PFSK-1 (cell line): ENCODE data around the gene SUPT5H. TPM values are rescaled to one million over a fixed set of nuclear protein-coding genes. Genes with fewer than 3 reads are reported as not detected.

Experiments used
- FOXP2 ChIP-seq: optimal IDR thresholded peaks from 2 replicates; pipeline ENCODE3; 2011; ENCODE audit warnings: borderline replicate concordance, control low read depth, inconsistent platforms; ENCODE audit not compliant: insufficient read depth; ENCODE audit errors: extremely low read length, extremely low read depth
- POLR2AphosphoS5 ChIP-seq: IDR thresholded peaks from 2 replicates; pipeline ENCODE4 v1.6.1; 2012; ENCODE audit warnings: low read depth, mild to moderate bottlenecking, control low read depth, low read length, moderate library complexity
- REST ChIP-seq, 2 experiments: IDR thresholded peaks; 2 replicates each; pipeline versions ENCODE4 v1.6.1 to v1.8.0; 2011 to 2012; ENCODE audit warnings: low read depth in 2 of 2, low read length in 2 of 2, control low read depth in 1 of 2, inconsistent platforms in 1 of 2, mild to moderate bottlenecking in 1 of 2, moderate library complexity in 1 of 2; ENCODE audit not compliant: insufficient read depth in 1 of 2
- SIN3A ChIP-seq: IDR thresholded peaks from 2 replicates; pipeline ENCODE4 v1.6.1; 2012; ENCODE audit warnings: mild to moderate bottlenecking, low read length, moderate library complexity, borderline replicate concordance; ENCODE audit not compliant: insufficient read depth
- TAF1 ChIP-seq: IDR thresholded peaks from 2 replicates; pipeline ENCODE4 v1.6.1; 2012; ENCODE audit warnings: low read length, control low read depth, borderline replicate concordance; ENCODE audit not compliant: insufficient read depth
- polyA plus RNA-seq: library from polyadenylated mRNA; unstranded; fragments of >200 nt; gene quantifications from one replicate; pipeline ENCODE4 v1.2.1, GENCODE V29; 2012; ENCODE audit warnings: low read depth, missing spikeins; ENCODE audit not compliant: insufficient read length

Gene SUPT5H
- 165 TPM for polyA plus RNA-seq

GRCh38 chr19:39445196-39446111, at the start of gene SUPT5H:
TSS of gene SUPT5H (plus strand) at chr19:39445582. CDS start at chr19:39445891, 309 bp downstream.
- peak; percentile 83 for TF ChIP-seq POLR2AphosphoS5
- peak; percentile 86 for TF ChIP-seq FOXP2
- peak; percentile 97 for TF ChIP-seq TAF1
- TF ChIP-seq REST (IDR thresholded peaks at IDR 0.05; ENCODE audit: insufficient read depth in 1 of 2, low read depth in 2 of 2, low read length in 2 of 2), result peak in 1 of 2 experiments; percentile 11; a peak in 1 of 4 replicates
- peak; percentile 93 for TF ChIP-seq SIN3A

GRCh38 chr19:39397360-39398296, 47.8 kb upstream of the SUPT5H start:
- TF ChIP-seq FOXP2 (peak; percentile 83), TAF1 (no peak)

- TF ChIP-seq SIN3A (no peak), TAF1 (no peak), REST (IDR thresholded peaks at IDR 0.05; ENCODE audit: insufficient read depth in 1 of 2, low read depth in 2 of 2, low read length in 2 of 2) (no peak), POLR2AphosphoS5 (no peak), FOXP2 (no peak)
Observed at GRCh38 chr19:39398297-39398864, 47.0 kb upstream of the SUPT5H start.

- TF ChIP-seq TAF1 (no peak), POLR2AphosphoS5 (peak; percentile 36; the same call in 1 of the 2 replicates), FOXP2 (no peak), REST (IDR thresholded peaks at IDR 0.05; ENCODE audit: insufficient read depth in 1 of 2, low read depth in 2 of 2, low read length in 2 of 2) (no peak), SIN3A (no peak)
Observed at GRCh38 chr19:39399668-39400050, 45.7 kb upstream of the SUPT5H start.

GRCh38 chr19:39400061-39400460, 45.3 kb upstream of the SUPT5H start:
- no peak for TF ChIP-seq SIN3A
- TF ChIP-seq FOXP2, result no peak
- no peak for TF ChIP-seq TAF1
- TF ChIP-seq POLR2AphosphoS5, result peak; percentile 4; the same call in 1 of the 2 replicates
